ENCODE data around the gene CCDC197. TPM values are rescaled to one million over a fixed set of nuclear protein-coding genes. Genes with fewer than 3 reads are reported as not detected.

CCDC197 gene
- total RNA-seq, 1 donor from 2014 or later = not detected

- Mint-ChIP-seq H3K9me3 (no peaks in the 10 kb centered on the region), H3K4me1 (peaks cover 47% of the 10 kb centered on the region), H3K4me3 (no peak overlapping the region), H3K27me3 (ENCODE audit: insufficient read depth, low read depth) (peaks cover 13% of the 10 kb centered on the region), H3K36me3 (no peaks in the 10 kb centered on the region), H3K27ac (peak overlapping the region; percentile 81)
- H3K4me1 ChIP-seq = peaks cover 35% of the 10 kb centered on the region
- no peak for DNase-seq (ENCODE audit: low spot score)
- H3K27me3 ChIP-seq = no peaks in the 10 kb centered on the region
- H3K9ac ChIP-seq = no peak overlapping the region
- TF ChIP-seq EZH2phosphoT487 (IDR thresholded peaks at IDR 0.05) (no peak), CTCF (IDR thresholded peaks at IDR 0.05) (no peak)
- H3K36me3 ChIP-seq = no peaks in the 10 kb centered on the region
- H3K4me2 ChIP-seq = peak overlapping the region; percentile 66
- H3K27ac ChIP-seq = no peak overlapping the region
- H3F3A ChIP-seq (ENCODE audit: low read depth) = peaks cover 21% of the 10 kb centered on the region
- no peaks in the 10 kb centered on the region for H3K9me3 ChIP-seq (ENCODE audit: low read depth)
- no peak overlapping the region for H3K4me3 ChIP-seq
- H4K20me1 ChIP-seq (ENCODE audit: low read depth) = no peaks in the 10 kb centered on the region
- no peaks in the 10 kb centered on the region for H3K79me2 ChIP-seq (ENCODE audit: low read depth)
- no peak overlapping the region for H2AFZ ChIP-seq (replicated peaks)
These were observed 24.5 kb downstream of the CCDC197 start for GRCh38 chr14:94021416-94022157.

GRCh38 chr14:94022532-94023411 lies 25.7 kb downstream of the CCDC197 start:
- Histone ChIP-seq H3K9me3 (ENCODE audit: low read depth) (no peaks in the 10 kb centered on the region), H3K27ac (peak overlapping the region; percentile 38), H3K9ac (no peak overlapping the region), H3K79me2 (ENCODE audit: low read depth) (no peaks in the 10 kb centered on the region), H4K20me1 (ENCODE audit: low read depth) (no peaks in the 10 kb centered on the region), H3K27me3 (no peaks in the 10 kb centered on the region), H3F3A (ENCODE audit: low read depth) (peaks cover 25% of the 10 kb centered on the region), H2AFZ (replicated peaks) (no peak overlapping the region), H3K4me2 (peak overlapping the region; percentile 66), H3K4me1 (peaks cover 38% of the 10 kb centered on the region), H3K4me3 (no peak overlapping the region), H3K36me3 (no peaks in the 10 kb centered on the region)
- peak; percentile 64 for DNase-seq (ENCODE audit: low spot score)
- peaks cover 14% of the 10 kb centered on the region for H3K27me3 Mint-ChIP-seq (ENCODE audit: insufficient read depth, low read depth)
- no peaks in the 10 kb centered on the region for H3K36me3 Mint-ChIP-seq
- H3K9me3 Mint-ChIP-seq = no peaks in the 10 kb centered on the region
- H3K27ac Mint-ChIP-seq = peak overlapping the region; percentile 62
- no peak overlapping the region for H3K4me3 Mint-ChIP-seq
- peaks cover 45% of the 10 kb centered on the region for H3K4me1 Mint-ChIP-seq
- no peak for TF ChIP-seq EZH2 (IDR thresholded peaks at IDR 0.05)
- no peak for TF ChIP-seq EZH2phosphoT487 (IDR thresholded peaks at IDR 0.05)
- TF ChIP-seq CTCF (IDR thresholded peaks at IDR 0.05) = no peak

- H4K20me1 ChIP-seq (ENCODE audit: low read depth) = no peaks in the 10 kb centered on the region
- no peak overlapping the region for H3K4me3 ChIP-seq
- Mint-ChIP-seq H3K9me3 (no peaks in the 10 kb centered on the region), H3K4me1 (peaks cover 49% of the 10 kb centered on the region), H3K27ac (peak overlapping the region; percentile 57), H3K36me3 (peaks cover under 1% of the 10 kb centered on the region), H3K4me3 (no peak overlapping the region), H3K27me3 (ENCODE audit: insufficient read depth, low read depth) (peaks cover 15% of the 10 kb centered on the region)
- H3K79me2 ChIP-seq (ENCODE audit: low read depth) = peaks cover 2% of the 10 kb centered on the region
- H3K9ac ChIP-seq = no peak overlapping the region
- no peaks in the 10 kb centered on the region for H3K9me3 ChIP-seq (ENCODE audit: low read depth)
- no peak overlapping the region for H3K4me2 ChIP-seq
- no peak overlapping the region for H3K27ac ChIP-seq
- H3F3A ChIP-seq (ENCODE audit: low read depth) = peaks cover 25% of the 10 kb centered on the region
- TF ChIP-seq CTCF (IDR thresholded peaks at IDR 0.05) = no peak
- no peak for TF ChIP-seq EZH2phosphoT487 (IDR thresholded peaks at IDR 0.05)
- no peak for TF ChIP-seq EZH2 (IDR thresholded peaks at IDR 0.05)
- no peaks in the 10 kb centered on the region for H3K36me3 ChIP-seq
- H3K27me3 ChIP-seq = no peaks in the 10 kb centered on the region
- H2AFZ ChIP-seq (replicated peaks) = no peak overlapping the region
- H3K4me1 ChIP-seq = peaks cover 38% of the 10 kb centered on the region
- DNase-seq (ENCODE audit: low spot score) = no peak
These were observed 27.4 kb downstream of the CCDC197 start for GRCh38 chr14:94024549-94024948.

All from neural progenitor cell (in vitro differentiated cells).